Measurements from ENCODE around the gene LUZP4.

- no peak for TF ChIP-seq EZH2 (IDR thresholded peaks at IDR 0.05; ENCODE audit: borderline replicate concordance, low read length)
- TF ChIP-seq, protein P1, sequence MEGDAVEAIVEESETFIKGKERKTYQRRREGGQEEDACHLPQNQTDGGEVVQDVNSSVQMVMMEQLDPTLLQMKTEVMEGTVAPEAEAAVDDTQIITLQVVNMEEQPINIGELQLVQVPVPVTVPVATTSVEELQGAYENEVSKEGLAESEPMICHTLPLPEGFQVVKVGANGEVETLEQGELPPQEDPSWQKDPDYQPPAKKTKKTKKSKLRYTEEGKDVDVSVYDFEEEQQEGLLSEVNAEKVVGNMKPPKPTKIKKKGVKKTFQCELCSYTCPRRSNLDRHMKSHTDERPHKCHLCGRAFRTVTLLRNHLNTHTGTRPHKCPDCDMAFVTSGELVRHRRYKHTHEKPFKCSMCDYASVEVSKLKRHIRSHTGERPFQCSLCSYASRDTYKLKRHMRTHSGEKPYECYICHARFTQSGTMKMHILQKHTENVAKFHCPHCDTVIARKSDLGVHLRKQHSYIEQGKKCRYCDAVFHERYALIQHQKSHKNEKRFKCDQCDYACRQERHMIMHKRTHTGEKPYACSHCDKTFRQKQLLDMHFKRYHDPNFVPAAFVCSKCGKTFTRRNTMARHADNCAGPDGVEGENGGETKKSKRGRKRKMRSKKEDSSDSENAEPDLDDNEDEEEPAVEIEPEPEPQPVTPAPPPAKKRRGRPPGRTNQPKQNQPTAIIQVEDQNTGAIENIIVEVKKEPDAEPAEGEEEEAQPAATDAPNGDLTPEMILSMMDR (IDR thresholded peaks at IDR 0.05; ENCODE audit: low read length), result no peak
Observed at GRCh38 chrX:115269051-115269683, 20.3 kb upstream of the LUZP4 start.

Measured in OCI-LY1 (cell line).